ENCODE data around the gene SIGLEC9.

DNA sequence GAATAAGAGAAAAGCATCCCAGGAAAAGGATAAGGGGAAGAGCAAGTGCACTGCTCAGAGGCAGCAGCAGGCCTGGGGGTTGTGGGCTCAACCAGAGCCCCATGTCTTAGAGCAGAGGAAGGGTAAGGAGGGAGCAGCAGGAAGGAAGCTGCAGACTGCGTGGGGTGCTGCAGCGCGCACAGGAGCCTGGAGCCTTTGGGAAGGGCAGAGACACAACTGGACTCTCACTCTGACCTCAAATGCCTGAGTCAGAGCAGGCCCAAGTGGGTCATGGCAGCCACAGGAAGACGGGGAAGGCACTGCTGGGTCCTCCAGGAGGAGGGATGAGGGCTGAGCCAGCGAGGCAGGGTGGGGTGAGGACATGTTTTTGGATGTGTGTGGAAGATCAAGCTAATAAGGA lies 49.0 kb downstream of the SIGLEC9 start:
- no peak for TF ChIP-seq EZH2phosphoT487 (IDR thresholded peaks at IDR 0.05; ENCODE audit: insufficient read depth, low read depth)
- TF ChIP-seq EZH2 (IDR thresholded peaks at IDR 0.05; ENCODE audit: insufficient read depth, poor library complexity, severe bottlenecking): no peak

Data from GM23248 (cell line).